GM12878 (cell line): ENCODE data around the gene EML1. TPM values are rescaled to one million over a fixed set of nuclear protein-coding genes. Genes with fewer than 3 reads are reported as not detected.

Experiments
- ATAC-seq: fragments of 200-7000 bp; cut with Tn5 transposase; 3 replicates; pipeline ENCODE4 v1.9.1; 2020; ENCODE audit warnings: mild to moderate bottlenecking, moderate library complexity
- BruUV-seq: library from RNA; stranded (reverse); fragments of 400-500 nt; replicated peaks from 2 replicates; lab custom pipeline; 2021; lab: Mats Ljungman, UMichigan
- CTCF ChIA-PET: fragments of 300-600 bp; sonication (Branson Sonifier 250); formaldehyde crosslinking; extraction: SDS; loops from one replicate; lab custom pipeline; 2021; ENCODE audit warnings: inconsistent platforms; lab: Yijun Ruan, JAX
- POLR2A ChIA-PET: fragments of 350-600 bp; formaldehyde crosslinking; extraction: SDS; loops from one replicate; lab custom pipeline; 2021; ENCODE audit warnings: inconsistent platforms; lab: Charles Lee
- RAD21 ChIA-PET: fragments of 300-600 bp; sonication (Branson Sonifier 250); formaldehyde crosslinking; loops from one replicate; lab custom pipeline; 2023; ENCODE audit warnings: antibody characterized with exemption; ENCODE audit not compliant: unreplicated experiment; lab: Charles Lee
- SMC1A ChIA-PET: fragments of 300-600 bp; sonication (Branson Sonifier 250); formaldehyde crosslinking; loops from one replicate; lab custom pipeline; 2023; ENCODE audit not compliant: unreplicated experiment, uncharacterized antibody; lab: Charles Lee
- DNase-seq: peaks from one replicate; pipeline ENCODE4 v3.0.0-alpha.2; 2011; ENCODE audit warnings: low read depth, low spot score
- FAIRE-seq: peaks from 3 replicates; lab custom pipeline; 2011; peaks lifted over from hg19 to GRCh38; lab: Jason Lieb, UNC
- H2AFZ ChIP-seq: 2 replicates; pipeline ENCODE4 v1.6.0; 2011; ENCODE audit warnings: low read depth, low read length, control low read depth; ENCODE audit not compliant: control insufficient read depth
- H3K27ac ChIP-seq: 2 replicates; pipeline ENCODE4 v1.5.1; 2011; ENCODE audit warnings: control low read depth; ENCODE audit not compliant: control insufficient read depth, insufficient read depth
- H3K27me3 ChIP-seq, 2 experiments: replicated peaks in 1 of 2; 2 replicates each; pipeline versions ENCODE4 v1.6.0 to v1.6.1; 2011; ENCODE audit warnings: low read length in 1 of 2; ENCODE audit not compliant: control insufficient read depth in 2 of 2, insufficient read depth in 2 of 2
- H3K36me3 ChIP-seq, 2 experiments: 2 replicates each; pipeline ENCODE4 v1.5.1; 2011; ENCODE audit warnings: low read length in 1 of 2; ENCODE audit not compliant: control insufficient read depth in 2 of 2, insufficient read depth in 2 of 2
- H3K4me1 ChIP-seq: 2 replicates; pipeline ENCODE4 v1.6.1; 2011; ENCODE audit warnings: mild to moderate bottlenecking, low read length, moderate library complexity, mixed read lengths; ENCODE audit not compliant: control insufficient read depth, insufficient read depth
- H3K4me2 ChIP-seq: 2 replicates; pipeline ENCODE4 v1.6.0; 2011; ENCODE audit warnings: control low read depth; ENCODE audit not compliant: control insufficient read depth, insufficient read depth
- H3K4me3 ChIP-seq: fragments of 200-600 bp; sonication (generic); 2 replicates; pipeline ENCODE4 v1.5.1; 2016
- H3K79me2 ChIP-seq: 2 replicates; pipeline ENCODE4 v1.6.0; 2011; ENCODE audit warnings: low read length; ENCODE audit not compliant: control insufficient read depth, insufficient read depth
- H3K9ac ChIP-seq: 2 replicates; pipeline ENCODE4 v1.8.0; 2011; ENCODE audit warnings: low read length, control low read depth, mixed read lengths; ENCODE audit not compliant: control insufficient read depth, insufficient read depth
- H3K9me3 ChIP-seq: replicated peaks from 3 replicates; pipeline ENCODE4 v1.5.1; 2011; ENCODE audit warnings: mild to moderate bottlenecking, low read length; ENCODE audit not compliant: control insufficient read depth, insufficient read depth
- H4K20me1 ChIP-seq: 2 replicates; pipeline ENCODE4 v1.6.0; 2011; ENCODE audit not compliant: control insufficient read depth, insufficient read depth
- CHD2 ChIP-seq: IDR thresholded peaks from 2 replicates; pipeline ENCODE4 v1.6.1; 2011; ENCODE audit warnings: low read depth, low read length, improper control_type of control experiment, borderline replicate concordance
- EZH2 ChIP-seq: IDR thresholded peaks from 2 replicates; pipeline ENCODE4 v1.6.1; 2012; ENCODE audit warnings: low read depth, mild to moderate bottlenecking, control low read depth, inconsistent platforms, low read length, borderline replicate concordance; ENCODE audit not compliant: control insufficient read depth
- HSF1 ChIP-seq: fragments of 150-350 bp; IDR thresholded peaks from 2 replicates; pipeline ENCODE4 v1.6.1; 2014; ENCODE audit warnings: mild to moderate bottlenecking, low read depth, low read length
- KAT2A ChIP-seq: conservative IDR thresholded peaks from 2 replicates; pipeline ENCODE4 v1.6.1; 2011; ENCODE audit warnings: low read depth, low read length; ENCODE audit not compliant: control insufficient read depth
- NFXL1 ChIP-seq: fragments of 450-650 bp; IDR thresholded peaks from 2 replicates; pipeline ENCODE4 v1.6.1; 2017; ENCODE audit warnings: antibody characterized with exemption, mild to moderate bottlenecking, borderline replicate concordance
- PAX5 ChIP-seq: IDR thresholded peaks from 2 replicates; pipeline ENCODE4 v1.6.1; 2011; ENCODE audit warnings: low read depth, low read length, borderline replicate concordance
- SRF ChIP-seq, 2 experiments: IDR thresholded peaks; 2 replicates each; pipeline ENCODE4 v1.6.1; 2011; ENCODE audit warnings: low read depth in 2 of 2, low read length in 2 of 2, mild to moderate bottlenecking in 1 of 2, moderate library complexity in 1 of 2
- STAT1 ChIP-seq: fragments of 450-650 bp; conservative IDR thresholded peaks from 2 replicates; pipeline ENCODE4 v1.6.1; 2014; ENCODE audit warnings: antibody characterized with exemption, mild to moderate bottlenecking
- USF2 ChIP-seq: IDR thresholded peaks from 2 replicates; pipeline ENCODE4 v1.6.1; 2011; ENCODE audit warnings: low read depth, low read length, improper control_type of control experiment, borderline replicate concordance
- WGBS: methylation state at CpG from one replicate; pipeline ENCODE4 v1.1.6; 2016; ENCODE audit warnings: low lambda C conversion rate; ENCODE audit not compliant: insufficient replicate concordance, insufficient coverage; ENCODE audit errors: missing lambda C conversion rate; 5-methylcytosine and 5-hydroxymethylcytosine counted together
- in situ Hi-C: fragments of 300-500 bp; cut with MboI; formaldehyde crosslinking; loops from 9 replicates; pipeline ENCODE4 v1.14.3; 2018; ENCODE audit warnings: mixed read lengths
- intact Hi-C: fragments of 100-400 bp; cut with micrococcal nuclease; formaldehyde crosslinking; loops from one replicate; pipeline ENCODE4 v1.14.2; 2022; ENCODE audit not compliant: unreplicated experiment
- polyA plus RNA-seq, 11 experiments: library from polyadenylated mRNA; depleted of rRNA in 4 of 11; unstranded in 6 of 11; stranded (reverse) in 5 of 11; fragments of >200 nt; fragmentation: Nextera tagmentation in 4 of 11; fragmentation: Illumina TruSeq in 1 of 11; extraction: Ambion mirVana in 4 of 11; extraction: Trizol in 1 of 11; gene quantifications; 1 replicate in 1 of 11; 2 replicates in 10 of 11; pipeline versions ENCODE4 v1.2.1 to v1.2.3, GENCODE V29; 2011 to 2016; ENCODE audit warnings: inconsistent platforms in 2 of 11, missing spikeins in 2 of 11, low read depth in 1 of 11
- total RNA-seq, 4 experiments: library from RNA; depleted of rRNA in 3 of 4; stranded (reverse); fragments of >200 nt in 3 of 4; fragmentation: Illumina TruSeq in 1 of 4; extraction: Trizol in 1 of 4; gene quantifications; 2 replicates each; pipeline versions ENCODE4 v1.2.1 to v1.2.3, GENCODE V29; 2013 to 2021
- TF ChIP-seq, protein P1 (sequence below): fragments of 450-650 bp; IDR thresholded peaks from 2 replicates; pipeline ENCODE4 v1.6.1; 2017; ENCODE audit warnings: mild to moderate bottlenecking, moderate library complexity
- TF ChIP-seq, protein P2 (sequence below): IDR thresholded peaks from 2 replicates; pipeline ENCODE4 v1.6.1; 2011; ENCODE audit warnings: borderline replicate concordance, low read depth, mild to moderate bottlenecking, moderate library complexity, mixed read lengths, low read length; ENCODE audit not compliant: insufficient read depth; ENCODE audit errors: extremely low read length

The EML1 gene
- total and polyA plus RNA-seq, 10 of the 15 experiments (the other 5 are each of a cell fraction or from before 2014, with no cell fraction given): 0.05 to 3.4 (median 0.11) TPM; not detected in 3

DNA sequence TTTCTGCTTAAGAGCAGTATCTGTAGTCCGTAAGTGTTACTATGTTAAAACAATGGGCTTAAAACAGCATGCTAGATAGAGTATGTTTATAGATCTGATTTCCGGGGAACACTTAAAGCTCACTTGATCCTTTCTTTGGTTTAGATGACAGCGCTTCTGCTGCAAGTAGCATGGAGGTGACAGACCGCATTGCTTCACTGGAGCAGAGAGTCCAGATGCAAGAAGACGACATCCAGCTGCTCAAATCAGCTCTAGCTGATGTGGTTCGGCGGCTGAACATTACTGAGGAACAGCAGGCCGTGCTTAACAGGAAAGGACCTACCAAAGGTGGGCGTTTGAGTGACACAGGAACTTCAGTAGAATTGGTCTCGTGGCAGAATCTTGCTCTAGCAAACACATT lies 57.5 kb downstream of the EML1 start:
- in situ Hi-C loops: no loop called here
- no peak for DNase-seq
- H3K4me2 ChIP-seq: no peak overlapping the region
- 29% methylated on average over 10 of the region's 10 CpGs for WGBS
- no peak for ATAC-seq
- H3K27ac ChIP-seq: no peak overlapping the region
- ChIA-PET POLR2A (no interaction called here), SMC1A (no interaction called here), CTCF (interaction anchor here (1.0 kb wide), 1 partner anchor 29 kb away, joined by 3 read pairs; no protein-coding TSS in a partner anchor), RAD21 (no interaction called here)
- no peaks in the 10 kb centered on the region for H4K20me1 ChIP-seq
- no peaks in the 10 kb centered on the region; a peak in 1 of 4 replicates for H3K27me3 ChIP-seq
- H3K9me3 ChIP-seq: peaks cover 2% of the 10 kb centered on the region; the same call in 2 of the 3 replicates
- no peaks in the 10 kb centered on the region for H3K4me1 ChIP-seq
- no peak overlapping the region for H2AFZ ChIP-seq
- BruUV-seq: no TSS peak
- no peak for FAIRE-seq
- H3K79me2 ChIP-seq: no peaks in the 10 kb centered on the region
- no peak overlapping the region for H3K4me3 ChIP-seq
- intact Hi-C loops: no loop called here
- H3K9ac ChIP-seq: no peak overlapping the region
- no peaks in the 10 kb centered on the region for H3K36me3 ChIP-seq
- TF ChIP-seq, protein P1, sequence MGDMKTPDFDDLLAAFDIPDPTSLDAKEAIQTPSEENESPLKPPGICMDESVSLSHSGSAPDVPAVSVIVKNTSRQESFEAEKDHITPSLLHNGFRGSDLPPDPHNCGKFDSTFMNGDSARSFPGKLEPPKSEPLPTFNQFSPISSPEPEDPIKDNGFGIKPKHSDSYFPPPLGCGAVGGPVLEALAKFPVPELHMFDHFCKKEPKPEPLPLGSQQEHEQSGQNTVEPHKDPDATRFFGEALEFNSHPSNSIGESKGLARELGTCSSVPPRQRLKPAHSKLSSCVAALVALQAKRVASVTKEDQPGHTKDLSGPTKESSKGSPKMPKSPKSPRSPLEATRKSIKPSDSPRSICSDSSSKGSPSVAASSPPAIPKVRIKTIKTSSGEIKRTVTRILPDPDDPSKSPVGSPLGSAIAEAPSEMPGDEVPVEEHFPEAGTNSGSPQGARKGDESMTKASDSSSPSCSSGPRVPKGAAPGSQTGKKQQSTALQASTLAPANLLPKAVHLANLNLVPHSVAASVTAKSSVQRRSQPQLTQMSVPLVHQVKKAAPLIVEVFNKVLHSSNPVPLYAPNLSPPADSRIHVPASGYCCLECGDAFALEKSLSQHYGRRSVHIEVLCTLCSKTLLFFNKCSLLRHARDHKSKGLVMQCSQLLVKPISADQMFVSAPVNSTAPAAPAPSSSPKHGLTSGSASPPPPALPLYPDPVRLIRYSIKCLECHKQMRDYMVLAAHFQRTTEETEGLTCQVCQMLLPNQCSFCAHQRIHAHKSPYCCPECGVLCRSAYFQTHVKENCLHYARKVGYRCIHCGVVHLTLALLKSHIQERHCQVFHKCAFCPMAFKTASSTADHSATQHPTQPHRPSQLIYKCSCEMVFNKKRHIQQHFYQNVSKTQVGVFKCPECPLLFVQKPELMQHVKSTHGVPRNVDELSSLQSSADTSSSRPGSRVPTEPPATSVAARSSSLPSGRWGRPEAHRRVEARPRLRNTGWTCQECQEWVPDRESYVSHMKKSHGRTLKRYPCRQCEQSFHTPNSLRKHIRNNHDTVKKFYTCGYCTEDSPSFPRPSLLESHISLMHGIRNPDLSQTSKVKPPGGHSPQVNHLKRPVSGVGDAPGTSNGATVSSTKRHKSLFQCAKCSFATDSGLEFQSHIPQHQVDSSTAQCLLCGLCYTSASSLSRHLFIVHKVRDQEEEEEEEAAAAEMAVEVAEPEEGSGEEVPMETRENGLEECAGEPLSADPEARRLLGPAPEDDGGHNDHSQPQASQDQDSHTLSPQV: no peak
- TF ChIP-seq EZH2: no peak
- TF ChIP-seq CHD2: no peak
- no peak for TF ChIP-seq STAT1
- TF ChIP-seq USF2: no peak
- TF ChIP-seq SRF (IDR thresholded peaks at IDR 0.05; ENCODE audit: low read depth in 2 of 2, low read length in 2 of 2): no peak
- no peak for TF ChIP-seq KAT2A
- no peak for TF ChIP-seq HSF1
- TF ChIP-seq, protein P2, sequence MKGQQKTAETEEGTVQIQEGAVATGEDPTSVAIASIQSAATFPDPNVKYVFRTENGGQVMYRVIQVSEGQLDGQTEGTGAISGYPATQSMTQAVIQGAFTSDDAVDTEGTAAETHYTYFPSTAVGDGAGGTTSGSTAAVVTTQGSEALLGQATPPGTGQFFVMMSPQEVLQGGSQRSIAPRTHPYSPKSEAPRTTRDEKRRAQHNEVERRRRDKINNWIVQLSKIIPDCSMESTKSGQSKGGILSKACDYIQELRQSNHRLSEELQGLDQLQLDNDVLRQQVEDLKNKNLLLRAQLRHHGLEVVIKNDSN: no peak
- no peak for TF ChIP-seq PAX5
- TF ChIP-seq NFXL1: no peak
